Mesothelial cell of epicardium (in vitro differentiated cells): ENCODE results near the gene EMID1. TPM values are rescaled to one million over a fixed set of nuclear protein-coding genes. Genes with fewer than 3 reads are reported as not detected.

ENCODE experiments used
- DNase-seq, 2 experiments: peaks; one replicate each; pipeline ENCODE4 v3.0.0; 2021; ENCODE audit warnings: low spot score in 2 of 2; ENCODE audit not compliant: unreplicated experiment in 2 of 2
- H3K27ac Mint-ChIP-seq: 2 replicates; pipeline ENCODE4 v1.8.0; 2021; ENCODE audit warnings: mixed read lengths
- H3K27me3 Mint-ChIP-seq: 2 replicates; pipeline ENCODE4 v1.8.0; 2021; ENCODE audit warnings: low read depth, mixed read lengths
- H3K36me3 Mint-ChIP-seq: 2 replicates; pipeline ENCODE4 v1.8.0; 2021; ENCODE audit warnings: mixed read lengths
- H3K4me1 Mint-ChIP-seq: 2 replicates; pipeline ENCODE4 v1.8.0; 2021; ENCODE audit warnings: mixed read lengths
- H3K4me3 Mint-ChIP-seq: 2 replicates; pipeline ENCODE4 v1.8.0; 2021; ENCODE audit warnings: mild to moderate bottlenecking, moderate library complexity, mixed read lengths
- H3K9me3 Mint-ChIP-seq: 2 replicates; pipeline ENCODE4 v1.8.0; 2021; ENCODE audit warnings: mixed read lengths
- total RNA-seq: library from RNA; stranded (reverse); gene quantifications from 3 replicates; pipeline ENCODE4 v1.2.1, GENCODE V29; 2021
- TF ChIP-seq, protein P1 (sequence below): fragments of 200-600 bp; sonication (generic); IDR thresholded peaks from one replicate; pipeline ENCODE4 v1.5.0; 2021; ENCODE audit warnings: antibody characterized with exemption; ENCODE audit not compliant: unreplicated experiment

The EMID1 gene
- total RNA-seq, 1 donor from 2014 or later: 15.7 TPM

DNA sequence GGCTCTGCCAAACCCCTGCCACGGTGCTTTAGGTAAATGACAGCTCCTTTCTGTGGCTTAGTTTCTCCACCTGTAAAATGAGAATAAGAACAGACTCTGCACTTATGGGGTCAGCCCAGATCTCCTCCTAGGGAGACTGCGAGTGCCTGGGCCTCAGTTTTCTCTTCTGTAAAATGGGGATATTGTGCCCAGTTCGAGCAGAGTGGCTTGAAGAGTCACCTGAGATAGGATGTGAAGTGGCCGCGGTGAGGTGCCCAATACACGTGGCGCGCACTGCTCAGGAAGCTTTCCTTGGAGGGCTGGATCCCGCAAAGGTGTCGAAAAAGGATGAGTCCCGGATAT is 473 bp upstream of the EMID1 start:
- Mint-ChIP-seq H3K27ac (peak overlapping the region; percentile 17), H3K9me3 (no peaks in the 10 kb centered on the region), H3K27me3 (no peaks in the 10 kb centered on the region), H3K4me1 (peaks cover 23% of the 10 kb centered on the region), H3K36me3 (no peaks in the 10 kb centered on the region), H3K4me3 (peak overlapping the region; percentile 52)
- TF ChIP-seq, protein P1, sequence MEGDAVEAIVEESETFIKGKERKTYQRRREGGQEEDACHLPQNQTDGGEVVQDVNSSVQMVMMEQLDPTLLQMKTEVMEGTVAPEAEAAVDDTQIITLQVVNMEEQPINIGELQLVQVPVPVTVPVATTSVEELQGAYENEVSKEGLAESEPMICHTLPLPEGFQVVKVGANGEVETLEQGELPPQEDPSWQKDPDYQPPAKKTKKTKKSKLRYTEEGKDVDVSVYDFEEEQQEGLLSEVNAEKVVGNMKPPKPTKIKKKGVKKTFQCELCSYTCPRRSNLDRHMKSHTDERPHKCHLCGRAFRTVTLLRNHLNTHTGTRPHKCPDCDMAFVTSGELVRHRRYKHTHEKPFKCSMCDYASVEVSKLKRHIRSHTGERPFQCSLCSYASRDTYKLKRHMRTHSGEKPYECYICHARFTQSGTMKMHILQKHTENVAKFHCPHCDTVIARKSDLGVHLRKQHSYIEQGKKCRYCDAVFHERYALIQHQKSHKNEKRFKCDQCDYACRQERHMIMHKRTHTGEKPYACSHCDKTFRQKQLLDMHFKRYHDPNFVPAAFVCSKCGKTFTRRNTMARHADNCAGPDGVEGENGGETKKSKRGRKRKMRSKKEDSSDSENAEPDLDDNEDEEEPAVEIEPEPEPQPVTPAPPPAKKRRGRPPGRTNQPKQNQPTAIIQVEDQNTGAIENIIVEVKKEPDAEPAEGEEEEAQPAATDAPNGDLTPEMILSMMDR: no peak
- DNase-seq: no peak

DNA sequence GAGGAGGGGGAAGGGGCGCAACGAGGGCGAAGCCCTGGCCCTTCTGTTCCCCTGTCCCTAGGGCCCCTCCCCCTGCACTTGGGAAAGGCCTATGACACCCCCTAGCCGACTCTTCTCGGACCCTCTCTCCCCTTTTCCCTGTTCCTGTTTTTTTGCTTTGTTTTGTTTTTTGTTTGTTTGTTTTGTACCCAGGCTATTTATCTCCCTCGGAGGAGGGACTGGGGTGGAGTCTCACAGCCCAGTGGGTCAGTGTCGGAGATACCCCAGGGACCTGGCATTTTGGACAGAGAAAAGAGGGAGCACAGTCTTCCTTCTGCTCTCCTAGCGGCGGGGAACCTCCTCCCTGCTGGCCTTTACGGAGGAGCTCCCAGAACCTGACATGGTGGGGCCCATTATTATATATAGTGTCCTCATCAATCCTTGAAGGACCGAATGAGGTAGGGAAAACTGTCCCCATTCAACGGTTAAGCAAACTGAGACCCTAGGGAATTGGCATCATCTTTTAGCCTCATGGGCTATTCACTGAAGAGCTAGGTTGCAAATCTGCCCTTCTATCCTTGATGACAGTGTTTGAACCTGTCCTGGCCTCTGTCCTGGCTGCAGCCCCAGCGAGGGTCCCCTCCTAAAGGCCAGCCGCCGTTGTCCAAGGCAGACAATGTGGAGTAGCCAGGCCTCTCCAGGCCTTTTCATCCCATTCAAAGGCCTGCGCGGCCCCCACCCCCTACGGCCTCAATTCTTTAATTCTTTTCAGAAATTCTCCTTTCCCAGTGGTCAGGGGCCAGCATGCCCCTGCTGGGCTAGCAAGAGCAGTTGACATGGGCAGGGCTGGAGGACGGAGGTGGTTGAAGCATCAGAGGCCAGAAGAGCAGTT is 911 bp downstream of the EMID1 start:
- TF ChIP-seq, protein P1: no peak
- peaks cover 23% of the 10 kb centered on the region for H3K4me1 Mint-ChIP-seq
- peak overlapping the region; percentile 86 for H3K4me3 Mint-ChIP-seq
- no peaks in the 10 kb centered on the region for H3K36me3 Mint-ChIP-seq
- H3K27me3 Mint-ChIP-seq: no peaks in the 10 kb centered on the region
- H3K9me3 Mint-ChIP-seq: no peaks in the 10 kb centered on the region
- H3K27ac Mint-ChIP-seq: no peak overlapping the region
- no peak for DNase-seq

DNA sequence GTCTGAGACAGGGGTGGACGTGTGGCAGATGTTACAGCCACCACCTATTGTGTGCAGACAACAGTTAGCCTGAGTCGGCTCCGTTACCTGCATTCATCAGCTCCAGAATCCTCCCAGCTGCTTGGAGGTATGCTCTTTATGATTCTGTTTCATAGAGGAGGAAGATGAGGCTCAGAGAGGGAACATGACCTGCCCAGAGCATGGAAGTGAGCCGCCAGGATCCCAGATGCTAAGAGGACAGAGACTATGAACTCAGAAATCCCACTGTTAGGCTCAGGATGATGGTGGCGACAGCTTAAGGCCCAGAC is 1.5 kb downstream of the EMID1 start:
- TF ChIP-seq, protein P1: no peak
- Mint-ChIP-seq H3K27ac (no peak overlapping the region), H3K4me1 (peaks cover 17% of the 10 kb centered on the region), H3K27me3 (no peaks in the 10 kb centered on the region), H3K36me3 (no peaks in the 10 kb centered on the region), H3K9me3 (no peaks in the 10 kb centered on the region), H3K4me3 (peak overlapping the region; percentile 6)
- no peak for DNase-seq

DNA sequence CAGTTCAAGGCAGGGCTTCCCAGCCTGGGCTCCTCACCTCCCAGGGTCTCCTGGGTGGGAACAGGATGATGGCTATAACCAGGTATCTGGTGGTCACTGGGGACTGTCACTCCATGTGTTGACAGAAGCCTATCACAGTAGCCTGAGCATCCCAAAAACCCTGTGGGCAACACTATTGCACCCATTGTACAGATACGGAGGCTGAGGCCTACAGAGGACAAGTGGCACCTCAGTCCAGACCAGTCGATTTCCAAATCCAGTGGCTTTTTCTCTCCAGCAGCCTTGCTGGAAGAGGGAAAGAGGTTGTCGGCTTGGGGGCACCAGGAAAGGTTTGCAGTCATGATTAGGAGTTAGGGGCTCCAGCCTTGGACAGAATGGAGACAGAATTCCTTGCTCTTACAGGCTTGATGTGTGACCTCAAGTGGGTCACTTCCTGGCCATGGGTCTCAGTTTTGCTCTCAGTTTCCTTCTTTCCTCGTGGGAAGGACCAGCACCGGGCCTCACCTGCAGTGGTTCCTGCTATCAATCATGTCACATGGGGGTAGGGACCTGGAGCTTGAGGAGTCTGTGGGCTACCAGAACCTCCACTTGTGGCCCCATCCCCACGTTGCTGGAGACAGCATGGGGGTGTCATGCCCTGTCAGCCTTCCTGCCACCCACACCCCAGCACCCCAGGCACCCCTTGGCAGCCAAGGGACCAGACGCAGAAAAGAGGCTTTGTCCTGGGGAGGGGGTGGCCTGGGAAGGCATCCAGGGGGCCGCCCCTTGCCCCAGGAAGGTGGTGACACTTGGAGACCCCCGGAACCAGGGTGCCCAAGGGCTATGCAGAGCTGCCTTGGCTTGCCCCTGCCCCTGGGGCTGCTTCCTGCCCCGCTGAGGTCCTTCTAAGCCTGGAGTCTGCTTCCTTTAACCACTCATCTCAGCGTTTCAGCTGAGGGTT is 2.1 kb downstream of the EMID1 start:
- H3K9me3 Mint-ChIP-seq: no peaks in the 10 kb centered on the region
- TF ChIP-seq, protein P1: no peak
- H3K27ac Mint-ChIP-seq: no peak overlapping the region
- H3K36me3 Mint-ChIP-seq: no peaks in the 10 kb centered on the region
- DNase-seq: no peak
- H3K4me3 Mint-ChIP-seq: no peak overlapping the region
- peaks cover 13% of the 10 kb centered on the region for H3K4me1 Mint-ChIP-seq
- no peaks in the 10 kb centered on the region for H3K27me3 Mint-ChIP-seq

DNA sequence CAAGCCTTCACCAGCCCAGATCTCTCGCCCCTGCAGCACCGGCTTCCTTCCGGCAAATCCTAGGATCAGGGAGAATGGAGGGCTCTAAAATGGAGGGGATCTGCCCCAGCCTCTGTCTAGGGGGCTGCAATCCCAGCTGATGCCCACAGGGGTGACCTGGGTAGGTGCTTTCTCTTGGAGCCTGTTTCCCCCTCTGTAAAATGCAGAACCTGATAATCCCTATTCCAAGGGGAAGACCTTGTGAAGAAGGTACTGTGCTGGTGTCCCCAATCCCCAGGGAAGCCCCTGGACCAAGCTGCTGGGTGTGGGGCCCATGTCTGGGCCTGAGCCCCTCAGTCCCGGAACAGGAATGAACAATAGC is 2.8 kb downstream of the EMID1 start:
- no peaks in the 10 kb centered on the region for H3K36me3 Mint-ChIP-seq
- no peak overlapping the region for H3K4me3 Mint-ChIP-seq
- no peak for DNase-seq
- TF ChIP-seq, protein P1: no peak
- peaks cover 13% of the 10 kb centered on the region for H3K4me1 Mint-ChIP-seq
- H3K27ac Mint-ChIP-seq: no peak overlapping the region
- H3K27me3 Mint-ChIP-seq: no peaks in the 10 kb centered on the region
- H3K9me3 Mint-ChIP-seq: no peaks in the 10 kb centered on the region
